Stimulated activated CD8-positive, alpha-beta memory T cell treated with anti-CD3 and anti-CD28 coated beads, Interleukin-15, amount 100 ng/mL, for 4 hours (primary cell): Measurements from ENCODE around the gene TRPC4.

Source experiments
- DNase-seq, 2 donors: peaks; one replicate each; pipeline ENCODE4 v3.0.0-alpha.2; 2020; ENCODE audit warnings: low read depth in 2 of 2

Gene TRPC4

DNA sequence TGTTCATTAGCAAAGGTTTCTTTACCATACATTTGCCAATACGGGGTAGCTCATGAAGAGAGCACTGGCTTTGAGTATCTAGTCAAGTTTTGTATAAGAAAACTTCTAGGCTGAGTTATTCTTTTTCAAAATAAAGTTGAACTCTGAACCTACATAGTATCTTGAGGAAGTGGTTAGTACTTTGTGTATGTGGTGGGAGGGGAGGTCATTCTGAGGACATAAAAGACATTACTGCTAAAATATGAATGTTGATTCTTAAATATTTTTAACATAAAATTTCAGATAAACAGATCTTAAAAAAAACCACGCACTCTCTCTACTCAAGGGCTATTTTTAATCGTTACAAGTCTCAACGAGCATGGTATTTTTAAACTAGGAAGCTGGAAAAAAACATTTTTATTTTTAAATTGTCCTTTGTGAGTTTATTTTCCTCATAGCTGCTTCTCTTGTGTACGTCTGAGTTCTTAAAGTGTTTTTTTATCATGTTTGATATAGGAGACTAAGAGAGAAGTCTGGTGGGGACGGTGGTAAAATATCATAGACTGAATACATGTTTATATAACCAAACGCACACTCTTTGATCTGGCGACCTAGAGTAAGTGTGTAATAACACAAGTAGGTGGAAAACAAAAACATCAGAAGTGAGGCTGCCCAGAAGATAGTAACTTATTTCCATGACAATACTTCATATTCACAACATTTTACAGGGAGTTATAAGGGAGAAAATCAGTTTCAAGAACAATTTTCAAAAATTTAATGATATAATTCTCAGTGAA lies 153.0 kb downstream of the TRPC4 start:
- DNase-seq = no peak

DNA sequence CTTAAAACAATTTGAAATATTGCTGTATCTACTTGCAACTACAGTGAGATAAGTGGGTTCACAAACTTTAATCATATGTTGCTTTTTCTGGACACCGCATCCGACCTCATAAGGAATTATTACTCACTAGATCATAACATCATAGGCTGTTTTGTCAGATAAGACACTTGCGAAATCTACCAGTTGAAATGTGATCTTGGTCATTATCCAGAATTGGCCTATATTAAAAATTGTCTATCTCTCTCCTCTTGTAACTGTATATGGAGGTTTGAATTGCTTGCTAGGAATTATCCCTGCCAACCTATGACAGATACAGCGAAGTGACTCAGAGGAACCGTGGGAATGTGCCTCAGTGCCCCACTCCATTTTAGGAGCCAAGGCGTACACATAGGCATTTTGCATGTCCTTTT lies 154.0 kb downstream of the TRPC4 start:
- no peak for DNase-seq

DNA sequence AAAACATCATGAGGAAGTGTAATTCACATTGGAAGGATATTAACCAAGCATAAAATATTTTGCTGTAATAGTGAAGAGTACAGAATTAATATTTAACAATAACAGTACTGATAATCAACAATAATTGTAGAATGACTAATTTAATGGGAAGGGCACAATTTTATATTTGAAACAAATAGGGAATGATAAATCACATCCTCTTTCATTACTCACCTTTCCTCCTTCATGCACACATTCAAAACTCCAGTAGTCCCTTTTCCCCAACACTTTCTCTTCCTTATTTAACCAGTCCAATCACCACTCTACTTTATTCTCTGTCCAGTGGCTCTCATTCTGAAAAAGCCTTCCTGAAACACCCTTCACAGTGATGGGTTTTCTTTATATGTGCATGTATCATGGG lies 160.3 kb downstream of the TRPC4 start:
- no peak for DNase-seq

DNA sequence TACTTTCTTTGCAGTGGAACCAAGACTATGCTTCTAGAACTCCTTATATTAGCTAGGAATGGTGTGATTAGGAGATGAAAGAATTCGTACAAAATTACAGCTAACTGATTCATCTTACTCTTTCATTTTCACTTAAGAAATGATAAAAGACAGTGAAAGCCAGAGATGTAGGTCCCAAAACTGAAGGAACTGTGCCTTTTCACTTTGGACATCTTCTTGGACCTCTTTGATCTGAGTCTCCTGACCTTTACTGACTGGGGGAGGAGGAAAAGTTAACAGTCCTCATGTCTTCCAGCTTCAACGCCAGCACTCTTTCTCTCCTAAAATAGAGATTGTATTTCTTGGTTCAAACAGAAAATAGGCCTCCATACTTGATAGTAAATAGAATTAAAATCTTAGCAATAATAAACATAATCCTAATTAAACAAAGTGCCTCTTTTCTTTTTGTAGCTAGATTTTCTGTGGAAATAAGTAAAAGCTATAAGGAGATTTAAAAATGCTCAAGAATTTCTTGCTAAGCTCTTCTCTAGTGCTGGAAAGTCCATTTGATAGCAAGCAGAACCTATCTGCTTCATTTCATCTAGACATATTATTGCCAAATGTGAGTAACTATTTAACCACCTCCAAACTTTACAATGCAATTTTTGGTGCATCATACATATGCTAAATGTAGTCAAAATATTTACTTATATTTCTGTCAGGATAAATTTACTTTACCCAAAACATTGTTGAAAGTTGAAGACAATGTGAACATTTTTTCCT lies 161.7 kb downstream of the TRPC4 start:
- DNase-seq = no peak

DNA sequence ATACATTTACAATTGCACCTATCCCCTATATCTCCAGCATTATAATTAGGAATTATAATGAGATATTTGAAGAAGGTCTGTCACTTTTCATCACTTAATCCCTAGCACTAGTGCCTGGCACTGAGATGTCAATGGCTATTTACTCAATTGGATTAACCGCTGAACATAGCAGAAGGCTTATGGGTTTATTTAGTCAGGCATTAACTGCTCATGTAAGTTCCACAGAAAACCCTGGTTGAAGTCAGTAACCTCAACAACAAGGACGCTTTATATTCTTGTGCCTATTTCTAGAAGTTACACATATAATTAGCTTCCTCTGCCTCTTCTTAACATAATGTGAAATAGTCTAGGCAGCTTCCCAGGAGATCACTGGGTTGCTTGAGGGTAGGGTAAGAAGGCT lies 163.5 kb downstream of the TRPC4 start:
- DNase-seq = no peak

DNA sequence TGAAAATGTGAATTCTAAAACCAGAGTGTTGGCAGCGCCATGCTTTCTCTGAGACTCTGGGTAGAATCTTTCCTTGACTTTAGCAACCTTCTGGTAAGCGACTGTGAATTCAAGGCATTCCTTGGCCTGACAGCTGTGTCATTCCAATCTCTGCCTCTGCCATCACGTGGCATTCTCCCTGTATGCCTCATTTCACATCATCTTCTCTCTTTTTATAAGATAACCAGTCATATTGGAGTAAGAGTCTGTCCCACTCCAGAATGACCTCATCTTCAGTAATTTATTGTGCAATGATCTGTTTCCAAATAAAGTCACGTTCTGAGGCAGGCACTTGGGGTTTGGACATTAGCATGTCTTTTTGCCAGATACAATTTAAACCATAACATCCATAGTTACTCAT lies 167.6 kb downstream of the TRPC4 start:
- DNase-seq = no peak

DNA sequence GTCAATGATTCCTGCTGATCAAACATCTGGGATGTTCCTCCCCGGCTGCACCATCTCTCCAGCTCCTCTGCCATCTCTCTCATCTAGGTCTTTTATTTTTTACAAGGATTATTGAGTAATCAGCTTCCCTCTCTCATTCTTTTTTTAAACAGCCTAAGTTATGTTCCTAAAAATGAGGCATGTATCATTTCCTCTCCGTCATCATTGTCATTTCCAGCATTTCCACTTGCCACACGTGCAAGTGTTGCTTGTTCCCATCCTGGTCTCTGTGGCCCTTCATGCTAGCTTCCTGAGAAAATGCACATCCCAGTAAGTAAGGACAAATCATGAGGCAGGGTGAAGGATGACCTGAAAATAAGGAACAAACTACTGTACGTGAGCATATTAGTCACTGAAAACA lies 168.3 kb downstream of the TRPC4 start:
- DNase-seq = no peak

DNA sequence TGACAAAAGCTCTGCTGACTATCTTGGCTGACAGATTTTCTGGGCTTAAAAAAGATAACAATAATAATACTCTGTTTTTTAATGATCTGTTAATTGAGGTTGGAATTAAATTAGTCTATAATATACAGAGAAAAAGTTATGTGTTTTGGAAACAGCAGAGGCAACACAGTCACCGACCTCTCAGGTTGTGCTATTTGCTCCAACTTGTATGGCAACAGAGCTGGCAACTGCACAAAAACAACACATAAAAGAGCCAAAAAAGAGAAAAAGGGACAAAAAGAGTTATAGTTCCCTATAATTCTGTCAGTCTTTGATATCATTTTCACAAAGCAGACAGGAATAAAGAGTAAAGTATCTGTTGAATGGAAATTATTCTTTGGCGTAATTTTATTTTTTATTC lies 168.7 kb downstream of the TRPC4 start:
- DNase-seq = no peak

DNA sequence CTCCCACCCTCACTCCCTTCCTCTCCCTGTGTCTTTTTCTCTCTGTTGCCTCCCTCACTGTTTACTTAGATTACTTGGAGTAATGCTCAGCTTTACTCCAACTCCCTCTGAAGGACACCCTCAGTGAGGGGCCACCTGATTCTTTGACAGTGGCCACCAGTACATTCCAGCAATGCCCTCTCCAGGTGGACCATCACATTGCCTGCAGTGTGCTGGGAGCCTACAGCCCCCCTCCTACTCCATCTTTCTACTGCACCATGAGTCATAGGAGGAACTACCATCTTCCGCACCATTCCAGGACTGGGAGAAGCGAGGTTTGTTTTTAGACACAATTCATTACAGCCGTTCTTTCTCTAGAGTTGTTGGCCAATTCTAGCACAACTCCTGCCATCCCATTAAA lies 174.4 kb downstream of the TRPC4 start:
- no peak for DNase-seq

DNA sequence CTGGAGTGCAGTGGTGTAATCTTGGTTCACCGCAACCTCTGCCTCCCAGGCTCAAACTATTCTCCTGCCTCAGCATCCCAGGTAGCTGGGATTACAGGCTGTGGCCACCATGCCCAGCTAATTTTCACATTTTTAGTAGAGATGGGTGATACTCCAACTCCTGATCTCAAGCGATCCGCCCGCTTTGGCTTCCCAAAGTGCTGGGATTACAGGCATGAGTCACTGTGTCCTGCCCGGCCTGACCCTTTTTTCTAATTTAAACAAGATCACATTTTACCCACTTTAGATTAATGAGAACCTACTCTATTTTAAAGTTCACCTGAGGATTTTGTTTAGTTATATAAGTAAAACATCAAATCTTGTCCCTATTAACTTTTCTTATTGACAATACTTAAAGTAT lies 179.2 kb downstream of the TRPC4 start:
- no peak for DNase-seq

DNA sequence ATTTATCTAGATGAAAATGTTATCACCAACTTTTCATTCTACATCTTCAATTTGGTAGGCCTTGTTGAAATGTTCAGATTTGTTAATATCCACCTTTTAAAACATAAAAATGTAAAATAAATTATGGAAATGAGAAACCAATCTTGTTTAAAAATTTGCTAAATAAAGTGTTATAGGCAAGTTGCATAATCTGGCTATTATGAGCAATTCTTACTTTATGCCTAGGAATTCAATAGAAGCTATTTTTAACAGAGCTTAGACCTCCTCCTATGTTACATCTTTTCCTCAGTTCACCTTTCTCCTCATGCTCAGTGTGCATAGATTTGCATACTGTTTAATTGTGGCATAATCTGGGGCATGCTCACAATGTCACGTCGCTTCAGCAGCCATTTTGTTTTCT lies 183.1 kb downstream of the TRPC4 start:
- DNase-seq = no peak

DNA sequence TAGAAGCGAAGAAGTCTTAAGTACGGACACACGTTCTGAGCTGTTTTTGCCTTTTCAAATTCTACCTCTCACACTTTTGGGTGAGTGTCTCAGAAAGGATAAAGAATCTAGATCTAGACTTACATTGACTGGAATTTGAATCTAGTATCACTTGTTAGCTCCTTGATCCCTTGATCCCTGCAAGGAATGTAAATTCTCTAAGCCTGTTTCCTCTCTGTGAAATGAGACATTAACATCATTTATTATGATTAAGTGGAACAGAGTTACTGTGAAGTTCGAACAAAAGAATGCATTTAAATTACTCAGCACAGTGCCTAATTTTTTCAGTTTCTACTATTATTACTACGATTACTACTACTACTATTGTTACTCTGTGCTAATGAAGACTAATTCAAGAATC lies 184.4 kb downstream of the TRPC4 start:
- DNase-seq = no peak

DNA sequence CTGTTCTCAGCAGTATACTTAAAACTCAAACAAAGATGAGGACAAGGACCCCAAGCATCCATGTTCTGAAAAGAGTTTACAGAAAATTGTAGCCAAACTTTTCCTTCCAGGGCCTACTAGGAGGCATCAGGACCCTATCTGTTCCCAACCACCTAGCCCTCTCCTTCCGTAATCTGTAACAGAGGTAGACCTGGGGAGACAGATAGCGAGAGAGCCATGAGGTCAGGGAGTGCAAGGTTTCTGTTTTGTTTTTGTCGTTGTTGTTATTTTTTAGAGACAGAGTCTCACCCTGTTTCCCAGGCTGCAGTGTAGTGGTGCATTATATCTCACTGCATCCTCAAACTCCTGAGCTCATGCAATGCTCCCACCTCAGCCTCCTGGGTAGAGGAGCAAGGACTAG lies 187.1 kb downstream of the TRPC4 start:
- DNase-seq = no peak

DNA sequence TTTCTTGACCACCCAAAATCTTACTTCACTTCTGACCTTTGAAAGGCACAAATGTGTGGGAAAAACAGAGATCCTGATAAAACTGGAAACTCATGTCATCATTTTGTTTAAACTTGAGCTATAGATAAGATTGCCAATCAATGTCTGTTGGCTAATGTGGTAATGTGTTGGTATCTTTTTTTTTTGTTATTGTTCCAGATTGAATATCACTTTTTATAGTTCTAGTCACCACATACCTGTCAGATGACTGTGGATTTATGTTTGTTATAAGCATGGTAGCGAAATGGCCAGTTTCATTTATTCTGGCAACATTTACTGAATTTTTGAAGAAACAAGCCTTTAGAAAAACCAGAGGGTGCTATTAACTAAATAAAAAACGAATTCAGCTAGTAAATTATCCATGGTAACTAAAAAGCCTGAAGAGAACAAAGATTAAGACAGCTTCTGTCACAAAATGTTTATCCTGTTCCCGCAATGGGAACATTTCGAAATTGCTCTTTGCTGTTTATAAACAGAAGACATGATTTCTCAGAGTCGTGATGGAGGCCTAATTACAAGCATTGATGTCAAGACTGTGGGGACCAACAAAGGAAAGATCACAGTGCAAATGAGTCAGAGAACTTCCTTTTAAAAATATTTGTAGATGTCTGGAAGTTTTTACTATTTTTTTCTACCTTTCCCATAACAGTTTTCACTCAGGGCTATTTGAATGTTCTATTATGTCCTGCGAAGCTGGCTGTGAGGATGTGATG lies 188.1 kb downstream of the TRPC4 start:
- DNase-seq = no peak

DNA sequence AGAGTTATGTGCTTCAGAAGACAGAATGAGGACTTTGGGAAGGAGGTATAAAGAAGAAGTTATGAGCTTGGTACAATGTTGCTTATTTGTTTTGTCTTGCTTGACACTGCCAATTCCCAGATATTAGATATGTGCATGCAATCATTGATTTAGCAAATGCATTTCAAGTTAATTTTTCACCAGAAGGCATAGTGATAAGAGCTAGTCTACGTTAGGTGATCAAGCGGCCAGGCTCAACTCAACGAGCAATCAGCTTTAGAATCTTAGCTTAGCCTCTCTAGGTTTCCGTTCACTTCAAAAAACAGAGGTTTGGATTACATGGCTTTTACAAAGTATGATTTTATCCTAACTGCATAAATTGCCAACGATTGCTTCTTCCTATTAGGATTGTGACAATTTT lies 189.4 kb downstream of the TRPC4 start:
- no peak for DNase-seq

DNA sequence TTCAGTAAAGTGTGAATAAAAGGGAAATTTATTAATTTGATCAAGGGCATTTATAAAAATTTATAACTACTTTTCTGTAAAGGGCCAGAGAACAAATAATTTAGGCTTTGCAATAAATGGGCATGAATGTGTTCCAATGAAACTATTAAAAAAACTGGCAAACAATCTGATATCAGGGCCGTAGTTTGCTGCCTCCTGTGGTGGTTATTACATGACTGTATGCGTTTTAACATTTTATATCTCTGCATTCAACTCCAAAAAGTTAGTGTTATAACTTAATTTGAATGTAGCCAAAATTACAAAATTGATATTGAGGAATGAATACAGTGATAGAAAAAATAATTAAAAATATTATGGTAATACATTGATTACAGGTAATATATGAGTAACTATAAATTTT lies 190.5 kb downstream of the TRPC4 start:
- no peak for DNase-seq

DNA sequence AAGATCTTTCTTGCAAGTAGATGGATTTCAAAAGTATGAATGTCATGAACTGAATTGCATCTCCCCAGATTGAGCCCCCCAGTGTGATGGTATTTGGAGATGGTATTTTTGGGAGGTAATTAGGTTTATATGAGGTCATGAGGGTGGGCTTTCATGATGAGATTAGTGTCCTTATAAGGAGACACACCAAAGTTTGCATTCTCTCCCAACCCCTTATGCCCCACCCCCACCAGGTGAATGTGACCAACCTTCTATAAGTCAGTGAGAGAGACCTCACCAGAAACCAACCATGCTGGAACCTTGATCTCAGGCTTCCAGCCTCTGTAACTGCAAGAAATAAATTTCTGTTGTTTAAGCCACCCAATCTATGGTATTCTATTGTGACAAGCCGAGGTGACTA lies 199.7 kb downstream of the TRPC4 start:
- DNase-seq = no peak

DNA sequence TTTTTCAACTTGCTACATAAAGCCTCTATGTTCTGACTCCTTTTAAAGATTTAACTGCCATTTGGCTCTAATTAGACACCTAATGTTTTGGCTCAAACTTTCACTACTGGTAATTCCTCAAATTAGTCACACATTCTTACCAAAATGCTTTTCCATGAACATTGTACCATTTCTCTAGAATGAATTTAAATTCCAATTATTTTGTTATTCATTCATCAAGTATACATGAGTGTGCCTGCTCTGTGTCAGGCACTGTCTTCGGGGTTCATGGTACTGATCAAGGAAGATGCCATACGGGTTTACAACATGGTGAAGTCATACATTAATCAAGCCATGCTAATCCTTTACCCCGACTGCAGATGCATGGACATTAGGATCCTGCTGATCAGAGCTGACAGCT lies 201.9 kb downstream of the TRPC4 start:
- no peak for DNase-seq

DNA sequence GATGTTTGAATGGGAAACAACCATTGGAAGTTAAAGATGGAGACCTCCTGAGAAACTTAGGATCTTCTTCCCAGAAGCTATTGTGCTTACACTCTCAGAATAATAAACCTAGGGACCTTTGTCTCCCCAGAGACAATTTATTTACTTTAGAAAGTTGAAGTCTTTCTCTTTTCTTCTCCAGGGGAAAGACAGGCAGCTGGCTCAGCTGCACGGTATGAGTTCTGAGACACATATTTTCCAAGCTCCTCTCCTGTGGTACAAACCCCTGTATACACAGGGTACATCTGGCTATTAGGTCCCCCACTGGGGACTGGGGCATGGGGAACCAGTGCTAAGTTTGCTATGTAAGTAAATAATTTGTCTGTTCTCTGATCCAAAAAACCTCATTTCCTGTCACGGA lies 203.5 kb downstream of the TRPC4 start:
- no peak for DNase-seq

DNA sequence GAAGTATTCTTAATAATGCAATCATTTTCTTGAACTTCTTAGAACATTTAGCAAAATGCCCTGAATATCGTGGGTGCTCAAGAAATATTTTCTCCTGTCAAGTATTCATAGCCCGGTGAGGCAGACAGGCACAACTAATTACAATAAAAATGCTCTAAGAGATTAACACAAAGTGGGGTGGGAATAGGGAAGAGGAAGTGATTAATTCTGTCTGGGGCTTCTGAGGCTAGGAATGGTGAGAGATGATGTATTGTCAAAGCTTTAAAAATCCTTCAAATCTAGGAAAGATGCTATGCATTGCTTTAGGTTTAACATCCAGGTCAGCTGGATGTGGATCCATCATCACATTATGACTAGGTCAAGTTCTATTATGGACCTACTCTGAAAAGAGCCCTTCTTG lies 204.2 kb downstream of the TRPC4 start:
- no peak for DNase-seq

DNA sequence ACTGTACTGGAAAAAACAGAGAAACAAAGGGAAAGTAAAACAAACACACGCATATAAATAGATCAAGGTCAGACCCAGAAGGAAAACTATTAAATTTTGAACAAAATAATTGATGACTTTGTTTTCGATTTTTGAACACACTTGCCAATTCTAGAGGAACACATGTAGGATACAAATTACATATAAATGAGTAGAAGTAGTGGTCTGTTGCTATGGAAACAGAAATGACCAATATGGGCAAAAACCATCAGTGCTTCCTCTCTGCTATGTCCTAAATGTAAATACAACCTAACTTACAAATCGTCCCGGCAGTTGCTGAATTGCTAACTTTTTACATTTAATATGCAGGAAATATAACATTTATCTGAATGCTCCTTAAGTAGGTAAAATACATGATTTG lies 205.8 kb downstream of the TRPC4 start:
- DNase-seq = no peak

DNA sequence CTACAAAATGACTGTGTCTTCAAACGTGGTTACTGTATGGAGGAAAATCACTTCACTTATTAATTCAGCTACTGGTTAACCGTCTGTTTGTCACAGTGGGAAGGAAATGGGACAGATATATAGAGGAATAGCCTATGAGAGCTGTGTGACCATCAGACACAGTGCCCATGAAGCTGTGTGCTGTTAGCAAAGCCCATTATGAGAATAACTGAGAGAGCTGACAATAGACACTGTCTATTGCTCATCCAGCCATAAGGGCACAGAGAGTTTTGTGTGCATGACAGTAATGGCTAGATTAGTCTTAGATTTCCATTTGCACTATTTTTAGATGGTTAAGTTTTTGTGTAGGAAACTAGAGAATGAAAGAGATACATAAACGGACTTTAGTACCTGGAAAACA lies 206.9 kb downstream of the TRPC4 start:
- DNase-seq = no peak

DNA sequence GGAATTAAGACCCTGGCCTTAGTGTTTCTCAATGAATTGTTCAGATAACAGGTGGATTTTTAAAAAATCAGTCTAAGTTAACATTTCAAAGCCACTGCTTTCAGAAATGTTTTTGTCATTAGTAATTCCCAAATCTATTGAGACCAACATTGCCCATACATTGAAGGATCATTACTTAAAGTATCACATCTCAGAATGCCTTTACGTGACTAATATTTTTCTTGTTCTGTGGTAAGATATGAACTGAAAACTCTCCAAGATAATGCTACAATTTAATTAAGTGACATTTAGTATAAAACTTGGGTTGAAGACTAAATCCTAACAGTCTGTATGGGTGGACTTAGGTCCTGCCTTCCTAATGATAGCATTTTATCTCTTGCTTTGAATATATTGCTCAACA lies 211.6 kb downstream of the TRPC4 start:
- DNase-seq = no peak
